Measurements from ENCODE around the gene AMIGO2.

- TF ChIP-seq CTCF (conservative IDR thresholded peaks at IDR 0.05 in 1 of 2, IDR thresholded peaks at IDR 0.05 in 1 of 2; ENCODE audit: low read depth in 1 of 2, low read length in 2 of 2) (no peak), EZH2 (IDR thresholded peaks at IDR 0.05; ENCODE audit: low read length, missing control alignments) (no peak)
These were observed 13.3 kb downstream of the AMIGO2 start for GRCh38 chr12:47066278-47067025.

Data from fibroblast of lung (primary cell).